ENCODE measurements around the gene TOMM20L. TPM values are rescaled to one million over a fixed set of nuclear protein-coding genes. Genes with fewer than 3 reads are reported as not detected.
"Not testable (repeated sequence)": the region's sequence is repeated elsewhere in the genome, so short reads cannot be mapped to it uniquely, and the experiment has no call there.

TOMM20L gene
- total RNA-seq, 1 donor from 2014 or later, result 0.55 TPM

DNA sequence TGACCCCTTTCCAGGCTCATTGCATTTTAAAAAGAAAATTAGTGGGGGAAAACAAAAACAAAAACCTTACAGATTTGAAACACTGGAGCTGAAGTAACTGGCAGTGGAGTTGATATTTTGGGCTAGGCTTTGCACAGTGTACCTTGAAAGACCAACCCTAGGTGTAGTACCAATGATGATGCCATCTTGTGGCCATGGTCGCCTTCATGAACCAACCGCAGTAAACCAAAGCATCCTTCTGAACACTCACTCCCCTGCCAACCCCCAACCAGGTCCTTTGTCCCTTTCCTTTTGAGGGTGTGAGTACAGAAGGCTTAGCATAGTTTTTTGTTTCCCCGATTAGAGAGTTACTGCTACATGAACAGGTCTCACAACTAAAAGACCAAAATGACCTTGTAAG lies 5.9 kb downstream of the TOMM20L start:
- no peak overlapping the region for H3K4me3 Mint-ChIP-seq (ENCODE audit: low read depth)
- no peaks in the 10 kb centered on the region for H3K9me3 Mint-ChIP-seq (ENCODE audit: low read depth)
- H3K4me1 Mint-ChIP-seq (ENCODE audit: low read depth), result no peaks in the 10 kb centered on the region
- H3K36me3 Mint-ChIP-seq (ENCODE audit: insufficient read depth), result peaks cover 7% of the 10 kb centered on the region
- H3K27me3 Mint-ChIP-seq, result peaks cover 6% of the 10 kb centered on the region
- H3K27ac Mint-ChIP-seq, result no peak overlapping the region
- TF ChIP-seq, protein P1, sequence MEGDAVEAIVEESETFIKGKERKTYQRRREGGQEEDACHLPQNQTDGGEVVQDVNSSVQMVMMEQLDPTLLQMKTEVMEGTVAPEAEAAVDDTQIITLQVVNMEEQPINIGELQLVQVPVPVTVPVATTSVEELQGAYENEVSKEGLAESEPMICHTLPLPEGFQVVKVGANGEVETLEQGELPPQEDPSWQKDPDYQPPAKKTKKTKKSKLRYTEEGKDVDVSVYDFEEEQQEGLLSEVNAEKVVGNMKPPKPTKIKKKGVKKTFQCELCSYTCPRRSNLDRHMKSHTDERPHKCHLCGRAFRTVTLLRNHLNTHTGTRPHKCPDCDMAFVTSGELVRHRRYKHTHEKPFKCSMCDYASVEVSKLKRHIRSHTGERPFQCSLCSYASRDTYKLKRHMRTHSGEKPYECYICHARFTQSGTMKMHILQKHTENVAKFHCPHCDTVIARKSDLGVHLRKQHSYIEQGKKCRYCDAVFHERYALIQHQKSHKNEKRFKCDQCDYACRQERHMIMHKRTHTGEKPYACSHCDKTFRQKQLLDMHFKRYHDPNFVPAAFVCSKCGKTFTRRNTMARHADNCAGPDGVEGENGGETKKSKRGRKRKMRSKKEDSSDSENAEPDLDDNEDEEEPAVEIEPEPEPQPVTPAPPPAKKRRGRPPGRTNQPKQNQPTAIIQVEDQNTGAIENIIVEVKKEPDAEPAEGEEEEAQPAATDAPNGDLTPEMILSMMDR (IDR thresholded peaks at IDR 0.05; ENCODE audit: unreplicated experiment), result no peak
- no peak for DNase-seq (ENCODE audit: low spot score, unreplicated experiment)

DNA sequence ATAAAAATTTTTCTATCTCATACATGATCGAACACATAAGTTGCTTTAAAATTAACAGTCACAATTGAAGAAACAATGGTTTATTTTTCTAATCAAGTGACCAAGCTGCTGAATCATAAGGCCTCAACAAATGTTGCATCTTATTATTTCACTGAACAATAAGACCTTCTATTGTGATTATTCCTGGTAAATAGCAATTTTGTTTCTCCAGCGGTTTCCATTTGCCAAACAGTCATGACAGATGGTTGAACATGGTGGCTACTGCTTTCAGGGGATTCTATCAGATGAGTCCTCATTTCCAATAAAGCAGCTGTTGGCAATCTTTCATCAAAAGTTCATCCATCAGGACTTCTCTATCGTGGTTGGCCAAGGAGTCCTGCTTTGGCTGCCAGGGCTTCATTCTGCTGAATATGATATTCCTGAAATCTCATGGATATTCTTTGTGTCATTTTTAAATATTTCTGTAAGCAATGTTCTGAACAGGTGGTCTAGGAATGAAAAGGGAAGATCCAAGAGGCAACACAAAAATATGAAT lies 13.0 kb downstream of the TOMM20L start:
- Mint-ChIP-seq H3K4me3 (ENCODE audit: low read depth) (no peak overlapping the region), H3K27me3 (no peaks in the 10 kb centered on the region), H3K27ac (no peak overlapping the region), H3K4me1 (ENCODE audit: low read depth) (peaks cover 3% of the 10 kb centered on the region), H3K36me3 (ENCODE audit: insufficient read depth) (peaks cover 19% of the 10 kb centered on the region), H3K9me3 (ENCODE audit: low read depth) (peaks cover 2% of the 10 kb centered on the region)
- no peak for DNase-seq (ENCODE audit: low spot score, unreplicated experiment)
- TF ChIP-seq, protein P1 (IDR thresholded peaks at IDR 0.05; ENCODE audit: unreplicated experiment), result no peak

DNA sequence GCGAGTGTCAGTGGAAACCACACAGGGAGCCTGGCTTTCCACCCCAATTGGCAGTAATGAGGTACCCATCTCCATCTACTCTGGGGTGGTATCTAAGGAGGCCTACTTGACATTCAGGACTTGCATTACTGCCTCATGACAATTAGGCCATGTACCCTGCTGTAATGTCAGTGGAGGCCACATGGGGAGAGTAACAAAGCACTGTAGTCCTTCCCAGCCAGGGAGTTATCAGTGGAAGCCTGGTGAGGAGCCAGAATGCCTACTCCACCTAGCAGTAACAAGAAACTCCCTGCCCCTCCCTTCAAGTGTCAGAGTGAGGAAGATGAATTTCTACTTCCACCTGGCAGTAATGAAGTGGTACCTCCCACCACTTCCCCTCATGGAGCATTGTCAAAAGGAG lies 19.1 kb downstream of the TOMM20L start:
- Mint-ChIP-seq H3K4me1 (ENCODE audit: low read depth) (peaks cover 3% of the 10 kb centered on the region), H3K4me3 (ENCODE audit: low read depth) (no peak overlapping the region), H3K27me3 (no peaks in the 10 kb centered on the region), H3K9me3 (ENCODE audit: low read depth) (peaks cover 5% of the 10 kb centered on the region), H3K27ac (no peak overlapping the region), H3K36me3 (ENCODE audit: insufficient read depth) (peaks cover 28% of the 10 kb centered on the region)
- no peak for DNase-seq (ENCODE audit: low spot score, unreplicated experiment)
- TF ChIP-seq, protein P1 (IDR thresholded peaks at IDR 0.05; ENCODE audit: unreplicated experiment), result no peak

DNA sequence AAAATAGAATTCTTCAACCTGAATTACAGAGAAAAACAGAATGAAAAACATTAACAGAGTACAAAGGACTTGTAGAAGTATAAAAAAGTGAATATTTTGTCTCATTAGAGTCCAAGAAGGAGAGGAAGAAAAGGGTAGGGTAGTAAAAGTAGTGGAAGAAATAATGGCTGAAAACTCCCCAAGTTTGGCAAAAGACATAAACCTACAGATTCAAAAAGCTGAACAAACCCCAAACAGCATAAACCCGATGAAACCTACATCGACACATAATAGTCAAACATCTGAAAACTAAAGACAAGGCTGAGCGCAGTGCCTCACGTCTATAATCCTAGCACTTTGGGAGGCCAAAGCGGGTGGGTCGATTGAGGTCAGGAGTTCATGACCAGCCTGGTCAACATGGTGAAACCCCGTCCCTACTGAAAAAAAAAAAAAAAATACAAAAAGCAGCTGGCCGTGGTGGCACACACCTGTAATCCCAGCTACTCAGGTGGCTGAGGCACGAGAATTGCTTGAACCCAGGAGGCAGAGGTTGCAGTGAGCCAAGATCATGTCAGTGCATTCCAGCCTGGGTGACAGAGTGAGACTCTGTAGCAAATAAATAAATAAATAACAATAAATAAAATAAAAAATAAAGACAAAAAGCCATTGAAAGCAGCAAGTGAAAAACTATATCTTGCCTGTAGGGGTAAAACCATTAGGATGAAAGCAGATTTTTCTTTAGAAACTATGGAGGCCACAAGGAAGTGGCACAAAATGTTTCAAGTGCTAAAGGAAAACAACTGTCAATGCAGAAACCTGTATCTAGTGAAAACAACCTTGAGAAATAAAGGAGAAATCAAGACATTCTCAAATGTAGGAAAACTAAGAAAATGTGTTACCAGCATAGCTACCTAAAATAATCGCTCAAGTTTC lies 20.2 kb downstream of the TOMM20L start:
- peaks cover 5% of the 10 kb centered on the region for H3K9me3 Mint-ChIP-seq (ENCODE audit: low read depth)
- no peak overlapping the region for H3K27ac Mint-ChIP-seq
- TF ChIP-seq, protein P1 (IDR thresholded peaks at IDR 0.05; ENCODE audit: unreplicated experiment), result no peak
- no peaks in the 10 kb centered on the region for H3K27me3 Mint-ChIP-seq
- no peak for DNase-seq (ENCODE audit: low spot score, unreplicated experiment)
- peaks cover 3% of the 10 kb centered on the region for H3K4me1 Mint-ChIP-seq (ENCODE audit: low read depth)
- H3K36me3 Mint-ChIP-seq (ENCODE audit: insufficient read depth), result peaks cover 27% of the 10 kb centered on the region
- H3K4me3 Mint-ChIP-seq (ENCODE audit: low read depth), result no peak overlapping the region

DNA sequence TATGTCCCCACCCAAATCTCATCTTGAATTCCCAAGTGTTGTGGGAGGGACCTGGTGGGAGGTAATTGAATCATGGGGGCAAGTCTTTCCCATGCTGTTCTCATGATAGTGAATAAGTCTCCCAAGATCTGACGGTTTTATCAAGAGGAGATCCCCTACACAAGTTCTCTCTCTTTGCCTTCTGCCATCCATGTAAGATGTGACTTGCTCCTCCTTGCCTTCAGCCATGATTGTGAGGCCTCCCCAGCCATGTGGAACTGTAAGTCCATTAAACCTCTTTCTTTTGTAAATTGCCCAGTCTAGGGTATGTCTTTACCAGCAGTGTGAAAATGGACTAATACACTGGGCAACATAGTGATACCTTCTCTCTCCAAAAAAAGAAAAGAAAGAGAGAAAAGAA lies 21.2 kb downstream of the TOMM20L start:
- DNase-seq (ENCODE audit: low spot score, unreplicated experiment); H3K4me1 Mint-ChIP-seq (ENCODE audit: low read depth); H3K9me3 Mint-ChIP-seq (ENCODE audit: low read depth); H3K4me3 Mint-ChIP-seq (ENCODE audit: low read depth); H3K27ac Mint-ChIP-seq; H3K27me3 Mint-ChIP-seq: not testable (repeated sequence)
- peaks cover 24% of the 10 kb centered on the region for H3K36me3 Mint-ChIP-seq (ENCODE audit: insufficient read depth)

Measured in progenitor cell of endocrine pancreas (in vitro differentiated cells).